T47D (cell line): ENCODE data around the gene HTR7.

Source experiments
- DNase-seq, 2 experiments: peaks; one replicate each; pipeline versions ENCODE4 v3.0.0 to v3.0.0-alpha.2; 2011 to 2012; ENCODE audit warnings: low read depth in 1 of 2, low spot score in 1 of 2
- JUND ChIP-seq: IDR thresholded peaks from 2 replicates; pipeline ENCODE4 v1.6.1; 2012; ENCODE audit warnings: low read depth
- in situ Hi-C: cut with HindIII; loops from 2 replicates; pipeline ENCODE4 v1.10.0; 2016; ENCODE audit warnings: low sequenced_read_pairs, low pct_unique_long_range_greater_than_20kb

Gene HTR7

GRCh38 chr10:90787393-90788198 lies 70.2 kb downstream of the HTR7 start:
- in situ Hi-C loops, result no loop called here
- peak; percentile 60 to 66 for DNase-seq
- TF ChIP-seq JUND, result no peak

- no peak for TF ChIP-seq JUND
- no peak for DNase-seq
- in situ Hi-C loops, result no loop called here
Measured at GRCh38 chr10:90785782-90786181, 72.1 kb downstream of the HTR7 start.

- no peak for TF ChIP-seq JUND
- in situ Hi-C loops, result no loop called here
- no peak for DNase-seq
Measured at GRCh38 chr10:90784771-90785170, 73.1 kb downstream of the HTR7 start.

- TF ChIP-seq JUND, result no peak
- in situ Hi-C loops, result no loop called here
- DNase-seq, result no peak
Measured at GRCh38 chr10:90780488-90780887, 77.4 kb downstream of the HTR7 start.

- TF ChIP-seq JUND, result no peak
- in situ Hi-C loops, result no loop called here
- no peak for DNase-seq
Measured at GRCh38 chr10:90779548-90779947, 78.3 kb downstream of the HTR7 start.

- TF ChIP-seq JUND, result no peak
- in situ Hi-C loops, result no loop called here
- DNase-seq, result no peak
Measured at GRCh38 chr10:90777621-90778020, 80.2 kb downstream of the HTR7 start.

GRCh38 chr10:90775351-90776028 lies 82.3 kb downstream of the HTR7 start:
- TF ChIP-seq JUND, result no peak
- DNase-seq, result no peak
- in situ Hi-C loops, result no loop called here

- no peak for TF ChIP-seq JUND
- no peak for DNase-seq
- in situ Hi-C loops, result no loop called here
Measured at GRCh38 chr10:90769946-90770841, 87.6 kb downstream of the HTR7 start.

- in situ Hi-C loops, result no loop called here
- no peak for TF ChIP-seq JUND
- peak; percentile 73 to 77 for DNase-seq
Measured at GRCh38 chr10:90751107-90751997, 106.5 kb downstream of the HTR7 start.

- TF ChIP-seq JUND, result no peak
- no peak for DNase-seq
- in situ Hi-C loops, result no loop called here
Measured at GRCh38 chr10:90746829-90747228, 111.0 kb downstream of the HTR7 start.

- TF ChIP-seq JUND, result no peak
- in situ Hi-C loops, result no loop called here
- no peak for DNase-seq
Measured at GRCh38 chr10:90745565-90745964, 112.3 kb downstream of the HTR7 start.

- no peak for DNase-seq
- no peak for TF ChIP-seq JUND
- in situ Hi-C loops, result no loop called here
Measured at GRCh38 chr10:90743291-90743690, 114.5 kb downstream of the HTR7 start.
